Measurements from ENCODE around the gene EMC10.

EMC10 gene

DNA sequence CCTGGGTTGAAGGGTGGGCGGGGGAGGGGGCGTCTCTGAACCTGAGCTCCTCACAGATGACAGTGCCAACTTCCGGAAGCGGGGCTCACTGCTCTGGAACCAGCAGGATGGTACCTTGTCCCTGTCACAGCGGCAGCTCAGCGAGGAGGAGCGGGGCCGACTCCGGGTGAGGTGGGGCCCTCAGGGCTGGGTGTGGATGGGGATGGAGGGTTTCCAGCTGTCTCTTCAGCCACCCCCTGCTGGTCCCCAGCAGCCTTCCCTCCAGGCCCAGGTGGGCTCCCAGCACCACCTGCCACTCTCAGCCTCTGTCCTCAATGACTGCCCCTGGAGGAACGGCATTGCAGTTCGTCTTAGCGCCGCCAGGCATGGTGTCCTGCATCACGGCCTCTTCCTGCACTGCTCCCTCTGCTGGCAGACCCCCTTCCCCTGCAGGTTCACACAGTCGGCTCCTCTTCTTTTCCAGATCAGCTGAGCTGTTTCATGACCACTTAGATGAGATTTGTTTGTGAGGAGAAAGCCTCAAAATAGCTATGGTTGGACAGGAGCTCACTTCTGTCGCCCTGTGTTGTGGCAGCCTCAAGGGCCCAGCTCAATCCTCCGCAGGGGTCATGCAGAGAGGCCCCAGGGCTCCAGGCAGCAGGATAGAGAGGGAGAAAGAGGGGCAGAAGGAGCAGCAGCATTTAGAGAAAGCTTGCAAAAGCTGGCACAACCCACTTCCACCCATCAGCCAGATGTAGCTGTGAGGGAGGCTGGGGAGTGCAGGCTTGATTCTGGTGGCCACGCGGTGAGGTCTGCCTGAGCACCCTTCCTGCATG, 2.8 kb downstream of the EMC10 start:
- DNase-seq (ENCODE audit: low read depth in 2 of 2) = no peak

DNA sequence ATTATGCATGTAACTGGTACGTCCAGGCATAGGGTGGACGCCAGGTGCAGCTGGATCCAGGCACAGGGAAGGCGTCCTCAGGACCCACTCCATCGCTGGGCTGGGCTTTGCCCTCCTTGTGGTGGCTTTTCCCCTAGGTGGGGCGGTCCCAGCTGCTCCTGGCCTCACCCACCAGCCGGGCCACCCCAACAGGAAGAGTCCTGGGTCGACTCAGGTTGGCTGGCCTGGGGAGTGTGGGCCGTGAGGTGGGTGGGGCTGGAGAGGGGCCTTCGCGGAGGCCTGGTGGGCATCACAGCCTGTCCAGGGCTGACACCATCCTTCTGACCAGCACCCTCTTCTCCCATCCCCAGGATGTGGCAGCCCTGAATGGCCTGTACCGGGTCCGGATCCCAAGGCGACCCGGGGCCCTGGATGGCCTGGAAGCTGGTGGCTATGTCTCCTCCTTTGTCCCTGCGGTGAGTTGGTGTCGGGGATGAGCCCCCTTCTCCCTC, 3.5 kb downstream of the EMC10 start:
- no peak for DNase-seq (ENCODE audit: low read depth in 2 of 2)

DNA sequence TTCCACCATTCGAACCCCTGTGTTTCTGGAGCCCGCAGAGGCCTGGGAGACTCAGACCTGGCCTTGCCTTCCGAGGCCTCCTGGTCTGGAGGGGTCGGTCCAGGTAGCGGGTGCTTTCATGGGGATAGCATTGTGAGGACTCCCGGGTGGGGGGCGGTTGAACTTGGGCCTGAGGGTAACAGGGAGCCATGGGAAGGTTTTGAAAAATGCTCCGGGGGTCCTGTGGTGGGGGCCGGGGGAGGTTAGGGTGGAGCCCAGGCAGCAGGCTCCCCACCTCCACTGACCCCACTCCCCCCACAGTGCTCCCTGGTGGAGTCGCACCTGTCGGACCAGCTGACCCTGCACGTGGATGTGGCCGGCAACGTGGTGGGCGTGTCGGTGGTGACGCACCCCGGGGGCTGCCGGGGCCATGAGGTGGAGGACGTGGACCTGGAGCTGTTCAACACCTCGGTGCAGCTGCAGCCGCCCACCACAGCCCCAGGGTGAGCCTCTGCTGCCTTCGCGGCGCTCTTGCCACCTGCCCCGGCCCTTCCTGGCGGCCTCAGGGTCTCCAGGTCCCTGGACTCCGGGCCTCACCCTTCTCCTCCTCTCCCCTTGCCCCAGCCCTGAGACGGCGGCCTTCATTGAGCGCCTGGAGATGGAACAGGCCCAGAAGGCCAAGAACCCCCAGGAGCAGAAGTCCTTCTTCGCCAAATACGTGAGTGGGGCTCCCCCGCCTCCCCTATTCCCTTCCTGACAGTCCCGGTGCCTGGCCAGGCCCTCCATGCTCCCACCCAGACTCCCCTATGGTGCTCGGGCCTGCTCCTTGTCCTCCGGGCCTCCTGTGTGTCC, 4.2 kb downstream of the EMC10 start:
- DNase-seq (ENCODE audit: low read depth in 2 of 2) = no peak

GRCh38 chr19:50481351-50482149, 5.2 kb downstream of the EMC10 start:
- no peak for DNase-seq (ENCODE audit: low read depth in 2 of 2)

GRCh38 chr19:50482271-50482855, 6.1 kb downstream of the EMC10 start:
- DNase-seq (ENCODE audit: low read depth in 2 of 2) = no peak

- no peak for DNase-seq (ENCODE audit: low read depth in 2 of 2)
These were observed 6.6 kb downstream of the EMC10 start for GRCh38 chr19:50482916-50483315.

GRCh38 chr19:50485284-50485955, 9.1 kb downstream of the EMC10 start:
- no peak for DNase-seq (ENCODE audit: low read depth in 2 of 2)

DNA sequence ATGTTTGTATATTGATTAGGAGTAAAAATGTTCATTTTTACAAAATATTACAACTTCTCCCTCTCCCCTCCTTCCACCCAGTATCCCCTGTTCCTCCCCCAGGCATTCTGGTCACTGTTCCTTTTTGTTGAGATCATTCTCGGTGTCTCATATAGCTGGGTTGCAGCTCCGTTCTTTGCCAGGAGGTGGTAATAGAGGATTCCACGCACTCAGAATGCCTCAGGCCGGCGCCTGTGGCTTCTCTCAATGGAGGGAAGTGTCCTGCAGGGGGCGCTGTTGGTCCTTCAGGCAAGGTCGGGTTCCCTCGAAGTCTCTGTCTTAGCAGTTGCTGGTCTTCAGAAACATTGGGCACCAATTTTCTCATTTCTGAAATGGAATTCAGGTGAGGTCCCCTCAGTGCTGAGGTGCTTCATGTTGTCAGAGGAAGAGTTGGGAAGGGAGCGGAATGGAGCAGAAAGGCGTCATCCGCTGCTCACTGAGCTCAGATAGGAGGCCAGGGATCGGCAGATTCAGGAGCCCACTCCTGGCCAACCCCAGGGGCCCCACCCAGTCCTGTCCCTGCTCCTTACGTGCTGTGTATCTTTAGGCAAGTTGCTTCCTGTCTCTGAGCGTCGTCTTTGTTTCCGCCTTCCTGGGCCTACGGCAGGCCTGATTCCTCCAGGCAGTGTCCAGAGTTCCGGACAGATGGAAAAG, 10.7 kb downstream of the EMC10 start:
- peak in 1 of 2 donors; percentile 30 for DNase-seq (ENCODE audit: low read depth in 2 of 2)

DNA sequence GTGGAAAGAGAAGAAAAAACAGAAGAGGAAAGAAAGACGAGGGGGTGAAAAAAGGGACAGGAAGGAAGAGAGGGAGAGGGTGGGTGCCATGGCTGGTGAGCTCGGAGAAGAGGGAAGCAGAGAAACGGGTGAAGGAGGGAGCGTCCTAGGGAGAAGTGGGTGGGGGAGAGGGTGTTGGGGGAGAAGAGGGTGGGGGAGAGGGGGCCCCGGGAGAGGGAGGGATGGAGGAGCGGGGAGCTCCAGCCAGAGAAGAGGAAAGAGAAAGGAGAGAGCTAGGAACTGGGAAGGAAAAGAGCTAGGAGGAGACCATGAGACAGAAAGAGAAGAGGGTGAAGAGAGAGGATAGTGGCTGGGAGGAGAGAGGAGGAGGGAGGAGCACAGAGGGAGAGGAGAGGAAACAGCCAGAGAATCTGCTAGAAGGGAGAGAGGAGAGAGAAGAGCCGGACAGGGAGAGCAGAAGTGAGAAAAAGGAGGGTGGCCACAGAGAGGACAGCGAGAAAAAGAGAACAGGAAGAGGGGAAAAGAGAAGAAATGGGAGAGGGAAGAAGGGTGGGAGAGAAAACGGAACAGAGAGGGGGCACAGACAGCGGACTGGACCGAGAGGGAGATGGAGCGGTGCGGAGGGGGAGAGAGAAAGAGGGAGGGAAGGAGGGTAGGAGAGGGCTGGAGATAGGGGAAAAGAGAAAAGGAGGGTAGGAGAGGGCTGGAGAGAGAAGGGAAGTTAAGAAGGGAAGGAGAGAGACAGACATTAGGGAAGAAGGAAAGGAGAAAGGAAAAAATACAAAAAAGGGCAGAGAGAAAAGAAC, 12.3 kb downstream of the EMC10 start:
- DNase-seq (ENCODE audit: low read depth in 2 of 2) = no peak

- no peak for DNase-seq (ENCODE audit: low read depth in 2 of 2)
These were observed 13.2 kb downstream of the EMC10 start for GRCh38 chr19:50489461-50490011.

DNA sequence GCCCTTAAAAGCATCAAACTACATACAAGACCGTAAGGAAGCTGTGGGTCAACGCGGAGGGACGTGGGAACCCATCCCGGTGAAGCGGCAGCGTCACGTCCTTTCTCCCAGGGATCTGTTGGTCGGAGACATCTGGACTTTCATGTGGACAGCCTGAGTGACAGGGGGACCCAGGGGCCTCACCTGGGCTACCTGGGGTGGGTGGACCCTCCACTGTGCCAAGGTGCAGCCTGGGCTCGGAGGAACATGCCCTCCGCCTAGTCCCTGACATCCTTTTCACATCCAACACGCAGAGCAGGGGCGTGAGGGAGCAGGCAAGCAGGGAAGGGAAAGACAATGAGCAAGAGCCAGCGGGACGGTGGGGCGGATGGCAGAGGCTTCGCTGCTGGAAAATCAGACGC, 14.1 kb downstream of the EMC10 start:
- no peak for DNase-seq (ENCODE audit: low read depth in 2 of 2)

DNA sequence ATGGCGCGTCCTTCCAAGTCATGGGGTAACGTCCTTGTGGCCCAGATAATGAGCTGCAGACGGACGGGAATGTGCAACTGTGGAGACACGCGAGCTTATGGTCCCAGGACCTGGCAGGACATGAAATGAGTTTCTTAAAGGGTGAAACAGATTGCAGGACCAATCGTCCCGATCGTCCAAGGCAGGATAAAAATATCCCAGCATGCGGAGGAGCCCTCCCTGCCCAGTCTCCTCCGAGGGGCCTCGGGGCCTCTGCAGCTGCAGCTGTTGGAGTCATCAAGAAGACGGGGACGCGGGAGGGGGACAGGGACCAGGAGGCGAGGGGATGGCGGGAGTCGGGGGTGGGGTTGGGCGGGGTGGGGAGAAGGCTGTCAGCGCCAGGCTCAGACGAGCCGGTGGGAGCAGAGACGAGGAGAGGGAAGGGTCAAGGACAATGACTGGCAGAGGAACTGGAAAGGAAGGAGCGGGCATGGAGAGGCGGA, 14.7 kb downstream of the EMC10 start:
- no peak for DNase-seq (ENCODE audit: low read depth in 2 of 2)

DNA sequence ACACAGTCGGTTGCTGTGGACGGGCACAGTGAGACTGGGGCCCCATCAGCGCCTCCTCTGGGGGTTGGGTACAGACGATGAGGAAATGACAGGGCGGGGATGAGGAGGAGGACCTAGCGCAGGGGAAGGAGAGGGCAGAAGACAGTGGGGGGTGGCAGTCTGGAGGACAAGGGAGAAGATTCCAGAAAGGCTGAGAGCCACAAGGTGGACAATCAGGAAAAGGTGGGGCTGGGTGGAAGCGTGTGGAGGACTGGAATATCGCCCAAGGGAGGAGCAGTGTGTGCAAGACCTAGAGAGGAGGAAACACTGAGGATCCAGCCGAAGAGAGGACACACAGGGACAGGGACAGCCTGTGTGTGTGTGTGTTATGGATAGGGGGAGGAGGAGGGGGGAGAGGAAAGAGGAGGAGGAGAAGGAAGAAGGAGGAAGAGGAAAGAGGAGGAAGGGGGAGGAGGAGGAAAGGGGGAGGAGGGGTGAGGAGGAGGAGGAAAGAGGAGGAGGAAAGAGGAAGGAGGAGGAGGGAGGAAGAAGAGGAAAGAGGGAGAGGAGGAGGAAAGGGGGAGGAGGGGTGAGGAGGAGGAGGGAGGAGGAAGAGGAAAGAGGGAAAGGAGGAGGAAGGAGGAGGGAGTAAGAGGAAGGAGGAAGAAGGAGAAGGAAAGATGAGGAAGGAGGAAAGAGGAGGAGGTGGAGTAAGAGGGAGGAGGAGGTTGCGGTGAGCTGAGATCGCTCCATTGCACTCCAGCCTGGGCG, 16.2 kb downstream of the EMC10 start:
- no peak for DNase-seq (ENCODE audit: low read depth in 2 of 2)

GRCh38 chr19:50493171-50493570, 16.9 kb downstream of the EMC10 start:
- DNase-seq (ENCODE audit: low read depth in 2 of 2) = no peak

DNA sequence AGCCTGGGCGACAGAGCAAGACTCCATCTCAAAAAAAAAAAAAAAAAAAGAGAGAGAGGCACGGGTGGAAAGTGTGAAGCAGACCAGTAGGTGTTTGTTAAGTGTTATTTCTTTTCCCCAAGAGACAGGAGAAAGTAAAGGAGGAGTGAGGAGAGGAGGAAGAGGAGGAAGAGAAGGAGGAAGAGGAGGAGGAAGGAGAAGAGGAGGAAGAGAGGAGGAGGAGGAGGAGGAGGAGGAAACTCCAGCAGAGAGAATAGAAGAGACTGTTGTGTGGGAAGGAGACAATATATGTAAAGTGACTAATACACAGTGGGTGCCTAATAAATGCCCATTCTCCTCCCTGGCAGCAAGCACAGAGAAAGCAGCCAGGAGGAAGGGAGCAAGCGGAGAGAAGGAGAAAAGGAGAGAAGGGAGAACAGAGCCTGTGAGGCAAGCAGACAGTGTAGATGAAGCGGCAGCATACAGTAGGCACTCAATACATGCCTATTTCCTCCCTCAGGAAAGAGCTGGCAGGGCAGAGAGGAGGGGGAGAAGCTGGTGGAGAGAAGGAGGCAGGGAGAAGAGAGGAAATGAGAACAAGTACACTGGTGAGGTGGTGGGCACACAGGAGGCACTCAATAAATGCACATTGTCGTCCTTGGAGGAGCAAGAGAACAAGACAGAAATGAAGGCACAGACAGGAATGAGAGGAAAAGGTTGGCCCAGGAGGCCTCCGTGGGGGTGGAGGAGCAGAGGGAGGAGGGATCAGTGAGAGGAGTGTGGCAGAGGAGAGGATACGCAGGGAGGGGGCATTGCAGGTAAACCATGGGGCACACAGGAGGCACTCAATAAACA, 18.1 kb downstream of the EMC10 start:
- no peak for DNase-seq (ENCODE audit: low read depth in 2 of 2)

GRCh38 chr19:50495020-50495531, 18.8 kb downstream of the EMC10 start:
- no peak for DNase-seq (ENCODE audit: low read depth in 2 of 2)
